SU-DHL-6 (cell line): ENCODE measurements around the gene KAT8.

Experiments used
- H2AFZ ChIP-seq: fragments of 200-600 bp; sonication (generic); 2 replicates; pipeline ENCODE4 v1.6.1; 2014; ENCODE audit warnings: low read depth, mild to moderate bottlenecking, moderate library complexity, mixed read lengths, antibody characterized with exemption, low read length; ENCODE audit not compliant: severe bottlenecking
- H3F3A ChIP-seq: fragments of 200-600 bp; shearing (Covaris generic); 2 replicates; pipeline ENCODE4 v1.6.0; 2016; ENCODE audit warnings: antibody characterized with exemption, mild to moderate bottlenecking; ENCODE audit not compliant: insufficient read depth
- H3K27ac ChIP-seq: fragments of 200-600 bp; sonication (generic); 2 replicates; pipeline ENCODE4 v1.5.1; 2016; ENCODE audit warnings: low read depth, mild to moderate bottlenecking, low read length, moderate library complexity, mixed read lengths
- H3K27me3 ChIP-seq: fragments of 200-600 bp; sonication (generic), shearing (Covaris generic); 2 replicates; pipeline ENCODE4 v1.6.0; 2014; ENCODE audit warnings: mild to moderate bottlenecking, low read length
- H3K36me3 ChIP-seq: fragments of 200-600 bp; sonication (generic); 2 replicates; pipeline ENCODE4 v1.6.1; 2014; ENCODE audit warnings: mild to moderate bottlenecking, low read length, mixed read lengths
- H3K4me2 ChIP-seq: fragments of 300-600, 200-600 bp; shearing (Covaris generic), sonication (generic); 2 replicates; pipeline ENCODE4 v1.6.0; 2014; ENCODE audit warnings: low read length, low read depth, mild to moderate bottlenecking; ENCODE audit not compliant: poor library complexity, severe bottlenecking
- H3K4me3 ChIP-seq: fragments of 200-600 bp; sonication (generic); 2 replicates; pipeline ENCODE4 v1.5.1; 2014; ENCODE audit warnings: antibody characterized with exemption, low read length, mild to moderate bottlenecking, mixed read lengths; ENCODE audit not compliant: insufficient read depth, poor library complexity, severe bottlenecking
- H3K79me2 ChIP-seq: fragments of 200-600 bp; sonication (generic); 2 replicates; pipeline ENCODE4 v1.6.1; 2014; ENCODE audit warnings: mild to moderate bottlenecking, low read length, moderate library complexity; ENCODE audit not compliant: insufficient read depth
- H3K9ac ChIP-seq: fragments of 200-600 bp; sonication (generic); 2 replicates; pipeline ENCODE4 v1.7.0; 2014; ENCODE audit warnings: mild to moderate bottlenecking, low read length
- H3K9me2 ChIP-seq: fragments of 200-600 bp; sonication (generic); replicated peaks from 2 replicates; pipeline ENCODE4 v1.6.1; 2014; ENCODE audit warnings: low read length; ENCODE audit not compliant: insufficient read depth
- H3K9me3 ChIP-seq: fragments of 200-600 bp; sonication (generic); 2 replicates; pipeline ENCODE4 v1.6.1; 2014; ENCODE audit warnings: low read length, mixed read lengths; ENCODE audit not compliant: insufficient read depth
- H4K20me1 ChIP-seq: fragments of 200-600 bp; sonication (generic); 2 replicates; pipeline ENCODE4 v1.6.1; 2014; ENCODE audit warnings: low read depth, mild to moderate bottlenecking, antibody characterized with exemption, low read length, moderate library complexity, mixed read lengths
- CTCF ChIP-seq: fragments of 200-600 bp; sonication (generic); IDR thresholded peaks from one replicate; pipeline ENCODE4 v1.5.1; 2017; ENCODE audit warnings: antibody characterized with exemption, mild to moderate bottlenecking, low read length, moderate library complexity; ENCODE audit not compliant: insufficient read depth, poor library complexity, severe bottlenecking
- EZH2phosphoT487 ChIP-seq: fragments of 200-600 bp; sonication (generic), shearing (Covaris generic); conservative IDR thresholded peaks from 2 replicates; pipeline ENCODE4 v1.6.1; 2018; ENCODE audit warnings: mild to moderate bottlenecking, antibody characterized with exemption, low read length, moderate library complexity, mixed read lengths

Gene KAT8

GRCh38 chr16:31083081-31083480, 34.4 kb upstream of the KAT8 start:
- no peak overlapping the region for H3K4me2 ChIP-seq
- H3K9me3 ChIP-seq = no peaks in the 10 kb centered on the region
- H4K20me1 ChIP-seq = no peaks in the 10 kb centered on the region
- no peaks in the 10 kb centered on the region for H3K9me2 ChIP-seq
- H3K9ac ChIP-seq = no peak overlapping the region
- TF ChIP-seq CTCF = no peak
- no peaks in the 10 kb centered on the region for H3F3A ChIP-seq
- H3K27me3 ChIP-seq = no peaks in the 10 kb centered on the region
- H3K36me3 ChIP-seq = no peaks in the 10 kb centered on the region
- no peak overlapping the region for H3K27ac ChIP-seq
- no peaks in the 10 kb centered on the region; the same call in 1 of the 2 replicates for H3K79me2 ChIP-seq
- H3K4me3 ChIP-seq = no peak overlapping the region
- no peak overlapping the region for H2AFZ ChIP-seq

DNA sequence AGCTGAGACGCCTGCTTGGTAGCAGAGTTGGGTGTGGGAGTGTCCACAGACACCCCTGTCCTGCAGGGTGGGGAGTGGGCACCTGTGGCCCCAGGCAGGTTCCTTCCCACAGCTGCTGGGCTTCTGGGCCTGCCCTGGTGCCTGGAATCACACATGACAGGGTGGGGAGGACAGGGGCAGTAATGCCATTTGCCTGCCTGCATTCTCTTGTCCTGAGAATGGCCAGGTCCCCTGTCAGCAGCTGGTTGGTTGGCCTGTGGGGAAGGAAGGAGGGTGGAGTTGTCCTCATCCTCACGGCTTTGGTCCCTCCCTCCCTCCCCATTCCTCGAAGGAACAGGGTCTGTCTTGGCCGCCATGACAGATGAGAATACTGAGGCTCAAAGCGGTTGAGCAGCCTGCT, 33.9 kb upstream of the KAT8 start:
- H3F3A ChIP-seq = no peaks in the 10 kb centered on the region
- no peak for TF ChIP-seq CTCF
- TF ChIP-seq EZH2phosphoT487 = no peak
- H3K9me2 ChIP-seq = no peaks in the 10 kb centered on the region
- H3K4me3 ChIP-seq = no peak overlapping the region
- H2AFZ ChIP-seq = no peak overlapping the region
- no peak overlapping the region for H3K4me2 ChIP-seq
- no peak overlapping the region for H3K9ac ChIP-seq
- no peaks in the 10 kb centered on the region for H3K27me3 ChIP-seq
- H3K79me2 ChIP-seq = no peaks in the 10 kb centered on the region; the same call in 1 of the 2 replicates
- no peaks in the 10 kb centered on the region for H3K36me3 ChIP-seq
- no peaks in the 10 kb centered on the region for H3K9me3 ChIP-seq
- H3K27ac ChIP-seq = no peak overlapping the region
- H4K20me1 ChIP-seq = no peaks in the 10 kb centered on the region

DNA sequence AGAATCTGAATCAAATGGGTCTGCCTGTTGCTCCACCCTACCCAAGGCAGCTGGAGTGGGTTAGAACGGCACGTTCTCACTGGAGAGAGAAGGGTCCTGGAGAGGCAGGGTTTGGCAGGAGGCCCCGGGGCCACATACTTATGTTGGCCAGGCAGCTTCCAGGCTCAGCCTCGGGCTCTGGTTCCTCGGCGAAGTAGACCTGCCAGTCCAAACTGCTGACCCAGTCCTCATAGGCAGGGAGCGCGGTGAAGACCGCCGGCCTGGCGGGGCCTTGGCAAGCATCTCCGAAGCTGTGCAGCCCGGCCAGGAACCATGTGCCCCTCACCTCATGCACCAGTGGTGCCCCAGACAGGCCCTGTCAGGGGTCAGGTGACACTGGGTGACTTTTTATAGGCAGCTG, 33.5 kb upstream of the KAT8 start:
- Histone ChIP-seq H3K4me3 (no peak overlapping the region), H4K20me1 (no peaks in the 10 kb centered on the region), H3K9me3 (no peaks in the 10 kb centered on the region), H3F3A (no peaks in the 10 kb centered on the region), H3K36me3 (no peaks in the 10 kb centered on the region), H2AFZ (no peak overlapping the region), H3K9ac (no peak overlapping the region), H3K27ac (no peak overlapping the region), H3K4me2 (no peak overlapping the region), H3K27me3 (no peaks in the 10 kb centered on the region), H3K79me2 (no peaks in the 10 kb centered on the region; the same call in 1 of the 2 replicates), H3K9me2 (no peaks in the 10 kb centered on the region)
- TF ChIP-seq CTCF (no peak), EZH2phosphoT487 (no peak)
